HTERT RPE-1 (cell line): ENCODE data around the gene TAF10.

Experiments
- in situ Hi-C: fragments of 300-500 bp; cut with MboI; formaldehyde crosslinking; loops from 4 replicates; pipeline ENCODE4 v1.14.3; 2020; ENCODE audit warnings: low sequenced_read_pairs

The TAF10 gene

DNA sequence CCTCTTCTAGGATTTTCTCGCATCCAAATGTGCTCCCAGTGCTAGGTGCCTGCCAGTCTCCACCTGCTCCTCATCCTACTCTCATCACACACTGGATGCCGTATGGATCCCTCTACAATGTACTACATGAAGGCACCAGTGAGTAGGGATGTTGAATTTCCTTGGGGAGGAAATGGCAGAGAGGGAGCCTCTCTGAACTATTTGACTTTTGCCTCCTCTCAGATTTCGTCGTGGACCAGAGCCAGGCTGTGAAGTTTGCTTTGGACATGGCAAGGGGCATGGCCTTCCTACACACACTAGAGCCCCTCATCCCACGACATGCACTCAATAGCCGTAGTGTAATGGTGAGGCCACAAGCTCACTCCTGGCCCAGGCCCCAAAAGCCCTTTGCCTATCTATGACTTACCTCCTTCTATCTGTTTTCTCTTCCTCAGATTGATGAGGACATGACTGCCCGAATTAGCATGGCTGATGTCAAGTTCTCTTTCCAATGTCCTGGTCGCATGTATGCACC lies 2.5 kb downstream of the TAF10 start:
- in situ Hi-C loops = no loop called here

DNA sequence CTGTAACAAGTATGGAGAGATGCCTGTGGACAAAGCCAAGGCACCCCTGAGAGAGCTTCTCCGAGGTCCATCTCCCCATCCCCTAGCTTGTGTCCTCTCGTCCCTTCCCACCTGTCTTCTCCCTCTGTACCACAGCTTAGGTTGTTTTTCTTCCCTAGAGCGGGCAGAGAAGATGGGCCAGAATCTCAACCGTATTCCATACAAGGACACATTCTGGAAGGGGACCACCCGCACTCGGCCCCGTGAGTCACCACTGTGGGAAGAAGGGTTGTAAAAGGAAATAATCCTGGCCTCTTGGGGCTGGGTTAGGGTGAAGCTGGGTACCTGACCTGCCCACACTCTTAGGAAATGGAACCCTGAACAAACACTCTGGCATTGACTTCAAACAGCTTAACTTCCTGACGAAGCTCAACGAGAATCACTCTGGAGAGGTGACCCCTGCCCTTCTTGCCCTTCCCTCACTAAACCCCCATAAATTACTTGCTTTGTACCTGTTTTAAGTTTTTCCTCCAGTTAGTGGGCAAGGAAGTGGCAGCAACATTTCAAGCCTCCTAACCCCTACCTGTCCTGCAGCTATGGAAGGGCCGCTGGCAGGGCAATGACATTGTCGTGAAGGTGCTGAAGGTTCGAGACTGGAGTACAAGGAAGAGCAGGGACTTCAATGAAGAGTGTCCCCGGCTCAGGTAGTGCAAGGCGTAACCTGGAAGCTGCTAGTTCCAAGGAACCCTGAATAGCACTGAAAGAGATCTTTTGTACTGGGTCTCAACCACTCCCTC lies 3.1 kb downstream of the TAF10 start:
- in situ Hi-C loops = no loop called here

DNA sequence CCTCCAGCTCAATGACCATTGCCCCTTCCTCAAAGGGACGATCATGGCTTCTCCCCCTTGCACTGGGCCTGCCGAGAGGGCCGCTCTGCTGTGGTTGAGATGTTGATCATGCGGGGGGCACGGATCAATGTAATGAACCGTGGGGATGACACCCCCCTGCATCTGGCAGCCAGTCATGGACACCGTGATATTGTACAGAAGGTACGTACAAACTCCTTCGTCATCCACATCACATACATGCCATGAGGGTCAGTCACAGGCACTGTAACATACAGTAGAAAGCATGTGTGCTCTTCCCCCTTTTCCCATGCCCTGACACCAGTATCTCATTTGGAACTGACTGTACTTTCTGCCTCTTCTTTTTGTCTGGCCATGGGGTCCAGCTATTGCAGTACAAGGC lies 4.0 kb downstream of the TAF10 start:
- in situ Hi-C loops = no loop called here

DNA sequence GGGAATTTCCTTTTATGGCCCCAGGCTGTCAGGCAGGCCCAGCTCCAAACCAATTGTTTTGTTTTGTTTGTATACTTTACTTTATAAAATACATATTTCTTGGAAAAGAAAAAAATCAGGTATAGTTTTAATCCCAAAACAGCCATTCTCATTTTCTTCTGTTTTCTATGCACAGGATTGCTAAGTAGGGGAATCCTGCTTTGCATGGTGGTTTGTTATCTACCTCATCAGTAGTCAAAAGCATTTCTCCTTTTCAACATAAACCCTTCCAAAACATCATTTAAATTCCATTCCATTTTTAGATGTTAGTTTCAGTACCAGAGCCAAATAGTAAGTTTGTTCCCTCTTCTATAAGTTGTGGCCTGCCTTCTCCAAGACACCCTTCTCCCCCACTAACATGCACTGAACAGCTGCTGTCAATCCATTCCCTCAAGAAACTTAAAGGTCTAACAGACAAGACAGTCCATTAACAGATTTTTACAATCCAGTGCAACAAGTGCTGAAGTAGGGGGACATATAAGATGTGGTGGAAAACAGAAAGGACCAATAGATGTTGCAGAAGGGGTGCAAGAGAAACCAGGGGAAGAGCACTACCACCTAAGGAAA lies 4.7 kb downstream of the TAF10 start:
- in situ Hi-C loops = no loop called here

DNA sequence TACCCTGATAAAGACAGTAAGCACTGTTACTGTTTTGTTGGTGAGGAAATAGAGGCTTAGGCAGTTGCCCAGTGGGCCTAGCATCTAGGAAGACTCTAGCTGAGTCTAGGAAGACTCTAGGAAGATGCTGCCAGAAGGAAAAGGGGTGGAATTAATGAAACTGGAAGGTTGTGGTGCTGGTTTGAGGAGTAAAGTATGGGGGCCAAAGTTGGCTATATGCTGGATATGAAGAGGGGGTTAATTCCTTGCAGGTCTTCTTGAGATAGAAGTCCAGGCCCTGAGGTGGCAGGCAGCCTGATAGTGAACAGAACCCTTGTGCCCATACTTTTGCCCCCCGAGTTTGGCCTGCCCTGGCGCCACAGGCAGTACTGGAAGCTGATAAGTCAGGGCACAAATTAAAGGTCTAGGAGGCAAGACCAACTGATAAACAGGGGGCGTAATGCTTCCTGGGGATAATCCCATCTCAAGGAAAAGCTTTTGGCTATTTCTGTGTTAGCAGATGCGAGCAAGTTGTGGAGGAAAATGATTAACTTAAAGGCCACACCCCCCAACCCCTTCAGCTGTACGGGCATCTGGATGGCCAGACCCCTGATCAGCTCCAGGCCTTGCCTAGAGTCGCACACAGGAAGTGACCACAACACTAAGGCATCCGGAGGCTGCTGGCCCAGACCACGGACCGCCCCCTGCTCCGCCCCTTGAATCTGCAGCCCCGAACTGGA lies 5.4 kb downstream of the TAF10 start:
- in situ Hi-C loops = no loop called here

DNA sequence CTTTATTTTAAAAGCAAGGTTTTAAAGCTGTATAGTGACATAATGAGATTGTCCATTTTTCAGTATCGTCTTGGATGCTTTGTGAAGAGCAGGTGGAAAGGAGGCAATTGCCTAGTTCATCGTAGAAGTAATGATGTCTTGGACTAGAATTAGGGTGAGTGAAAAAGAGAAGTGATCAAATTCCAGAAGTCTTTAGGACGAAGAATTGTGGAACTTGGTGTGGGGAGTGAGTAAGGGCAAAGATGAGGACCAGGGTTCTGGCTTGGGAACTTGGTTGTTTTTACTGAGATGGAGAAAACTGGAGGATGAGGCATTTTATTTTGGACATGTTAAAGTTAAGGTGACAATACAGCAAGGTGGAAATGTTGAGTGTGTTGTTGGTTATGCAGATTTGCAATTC lies 7.2 kb downstream of the TAF10 start:
- in situ Hi-C loops = no loop called here

DNA sequence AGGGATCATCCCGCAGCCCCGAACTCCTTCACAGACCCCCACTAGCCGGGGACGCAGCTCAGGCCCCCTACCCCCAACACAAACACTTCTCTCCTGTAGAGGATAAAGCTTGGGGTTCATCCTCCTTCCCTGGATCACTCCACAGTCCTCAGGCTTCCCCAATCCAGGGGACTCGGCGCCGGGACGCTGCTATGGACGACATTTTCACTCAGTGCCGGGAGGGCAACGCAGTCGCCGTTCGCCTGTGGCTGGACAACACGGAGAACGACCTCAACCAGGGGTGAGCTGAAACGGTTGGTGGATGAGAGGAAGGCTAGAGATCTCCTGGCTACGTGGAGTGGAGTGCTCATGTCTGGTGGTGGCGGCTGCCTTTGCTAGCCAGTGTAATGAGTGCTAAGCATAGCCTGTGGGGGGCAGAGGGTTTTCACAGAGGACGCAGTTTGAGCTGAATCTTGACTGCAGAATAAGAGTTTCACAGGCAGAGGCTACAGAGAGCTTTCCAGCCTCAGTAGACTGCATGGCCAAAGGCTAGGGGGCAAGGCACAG lies 7.9 kb downstream of the TAF10 start:
- in situ Hi-C loops = no loop called here

DNA sequence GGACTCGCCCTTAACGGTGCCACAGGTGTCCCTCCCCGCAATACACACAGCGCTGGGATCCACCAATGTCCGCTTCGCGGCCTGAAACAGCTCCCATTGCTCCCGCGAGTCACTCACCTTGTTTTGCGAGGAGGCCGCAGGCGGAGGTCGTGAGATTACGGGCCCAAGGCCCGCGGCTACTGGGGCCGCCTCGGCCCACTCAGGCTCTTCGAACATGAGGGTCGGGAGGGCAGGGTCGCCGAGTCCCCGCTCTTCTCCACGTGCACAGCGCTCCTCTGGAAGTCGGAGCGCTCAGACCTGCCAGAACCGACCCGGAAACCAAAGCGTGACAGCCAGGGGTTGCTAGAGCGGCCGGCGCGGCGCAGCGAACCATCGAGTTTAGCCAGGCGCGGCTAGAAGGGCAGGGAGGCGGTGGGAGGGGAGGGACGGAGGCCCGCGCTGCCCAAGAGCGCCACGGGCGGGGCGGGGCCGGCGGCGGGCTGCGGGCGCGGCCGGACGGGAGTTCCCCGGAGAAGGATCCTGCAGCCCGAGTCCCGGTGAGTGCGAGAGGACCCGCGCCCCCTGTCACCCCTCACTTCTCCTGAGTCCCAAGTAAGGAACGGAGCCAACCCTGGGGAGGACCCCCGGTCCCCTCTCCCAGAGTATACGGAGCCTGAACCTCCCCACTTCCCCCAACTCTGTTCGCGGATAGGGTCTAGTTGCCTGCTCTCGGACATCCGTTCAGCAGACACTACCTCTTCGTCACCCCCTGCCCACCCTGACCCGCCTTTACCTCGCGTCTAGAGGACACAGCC lies 8.5 kb downstream of the TAF10 start, which contains the start of the genes ILK and RRP8:
Gene ILK (plus strand): TSS at position 488 of the 794 bp plus-strand sequence. CDS start 498 bp downstream, outside the sequence.
Gene RRP8 (minus strand): TSS at position 330 of the 794 bp plus-strand sequence. CDS start 114 bp downstream, at position 216.
- in situ Hi-C loops = no loop called here

DNA sequence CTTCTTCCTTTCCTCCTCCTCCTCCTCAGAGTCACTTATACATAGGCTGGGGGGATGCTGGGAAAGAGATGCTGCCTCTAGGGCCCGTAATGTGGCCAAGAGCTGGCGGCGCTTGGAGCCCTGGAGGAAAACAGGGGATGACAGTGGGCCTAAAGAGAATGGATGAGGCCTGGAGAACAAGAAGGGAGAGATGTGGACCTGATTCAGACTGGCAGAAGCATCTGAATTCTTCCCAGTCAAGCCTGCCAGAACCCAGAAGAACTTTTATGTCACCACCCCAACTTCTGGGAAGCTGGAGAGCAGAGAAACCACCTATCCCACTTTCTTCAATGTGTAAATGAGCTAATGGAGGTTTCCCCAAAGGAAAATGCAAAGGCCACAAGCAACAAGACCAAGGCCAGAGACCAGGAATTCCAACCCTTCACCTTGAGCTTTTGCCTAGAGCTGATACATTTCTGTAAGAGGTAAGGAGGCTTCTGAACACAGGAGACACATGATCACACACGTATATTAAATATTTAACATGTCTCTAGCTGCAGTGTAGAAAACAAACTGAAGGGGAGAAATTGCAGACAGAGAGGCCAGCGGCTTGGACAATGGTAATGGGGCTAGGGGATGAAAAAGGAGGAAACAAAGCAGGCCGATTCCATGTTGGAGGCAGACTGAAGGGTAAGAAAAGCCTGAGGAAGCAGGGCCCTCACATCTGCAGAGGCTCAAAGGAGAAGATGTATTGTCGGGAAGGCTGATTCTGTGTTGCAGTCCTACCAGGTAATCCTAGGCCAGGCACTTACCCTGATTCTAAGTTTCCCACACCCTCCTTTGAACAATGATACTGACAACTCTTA lies 9.7 kb downstream of the TAF10 start:
- in situ Hi-C loops = no loop called here

DNA sequence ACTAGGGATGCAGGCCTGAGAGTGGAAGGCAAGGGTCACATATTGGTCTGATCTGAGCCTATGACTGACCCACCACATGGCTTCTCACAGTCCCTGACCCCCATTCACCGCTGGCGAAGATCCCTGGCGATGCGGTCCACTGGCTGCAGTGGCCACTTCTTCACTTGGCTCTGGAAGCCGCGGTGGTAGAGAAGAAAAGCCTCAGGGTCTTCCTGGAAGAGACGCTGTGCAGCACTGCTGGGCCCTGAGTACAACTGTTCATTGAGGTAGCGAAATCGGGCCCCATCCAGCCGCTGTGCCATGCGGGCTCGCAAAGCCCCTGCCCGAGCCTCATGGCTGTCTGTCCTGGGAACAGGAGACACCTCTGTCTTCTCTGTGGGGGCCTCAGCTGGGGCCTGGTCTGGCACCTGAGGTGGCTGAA lies 11.0 kb downstream of the TAF10 start:
- in situ Hi-C loops = no loop called here

DNA sequence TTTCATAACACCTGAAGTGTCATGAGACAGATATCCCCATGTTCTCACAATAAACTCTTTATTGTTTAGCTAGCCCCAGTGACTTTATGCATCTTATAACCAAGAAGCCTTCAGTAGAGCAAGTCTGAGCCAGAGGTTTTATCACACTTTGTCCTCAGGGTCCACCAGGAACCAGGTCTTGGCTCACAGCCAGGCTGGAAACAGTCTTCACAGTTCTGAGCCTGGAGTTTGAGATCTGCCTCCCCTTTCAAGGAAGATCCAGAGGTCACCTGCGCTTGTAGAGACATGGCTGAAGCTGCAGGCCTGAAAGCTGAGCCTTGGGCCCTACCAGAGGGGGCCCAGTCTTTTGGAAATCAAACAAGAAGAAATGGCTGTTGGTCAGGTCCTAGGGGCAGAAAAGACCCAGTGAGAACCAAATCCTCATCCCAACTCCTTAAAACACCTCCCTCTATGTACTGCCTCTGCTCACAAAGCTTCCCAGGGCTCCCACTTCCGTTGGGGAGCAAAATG lies 12.1 kb downstream of the TAF10 start:
- in situ Hi-C loops = no loop called here

DNA sequence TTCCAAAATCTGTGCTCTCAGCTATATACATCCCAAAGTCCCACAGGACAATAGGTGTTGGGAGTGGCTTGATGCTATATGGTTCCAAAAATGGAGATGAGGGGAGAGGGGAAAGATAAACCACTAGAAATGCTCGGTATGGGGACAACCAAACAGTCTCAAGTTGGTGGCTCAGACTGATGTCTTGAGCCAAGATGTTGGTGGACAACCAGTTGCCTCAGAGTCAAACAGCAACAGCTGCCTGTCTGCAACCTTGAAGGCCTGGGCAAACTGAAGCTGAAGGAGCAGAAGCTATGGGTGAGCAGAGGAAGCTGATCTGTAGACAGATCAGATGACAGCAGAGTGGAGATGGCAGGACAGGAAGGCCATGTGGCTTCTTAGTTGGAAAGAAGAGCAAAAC lies 12.6 kb downstream of the TAF10 start:
- in situ Hi-C loops = no loop called here

DNA sequence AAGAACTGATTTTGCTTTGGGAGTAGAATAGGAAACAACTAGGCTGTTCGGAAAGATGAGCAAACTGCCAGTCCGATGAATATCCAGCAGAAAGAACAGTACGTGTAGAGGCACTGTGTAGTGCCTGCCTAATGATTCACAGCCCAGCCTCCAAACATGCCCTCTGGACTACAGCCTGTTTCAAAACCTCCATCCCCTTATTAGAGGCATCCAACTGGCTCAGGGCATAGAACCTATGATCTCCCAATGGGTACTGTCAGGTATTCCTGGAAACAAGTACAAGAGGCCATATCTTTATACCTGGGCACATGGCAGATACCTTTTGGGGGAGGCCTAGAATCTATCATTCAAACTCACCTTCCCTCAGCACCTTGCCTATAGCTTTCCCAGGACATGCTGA lies 13.5 kb downstream of the TAF10 start:
- in situ Hi-C loops = no loop called here

DNA sequence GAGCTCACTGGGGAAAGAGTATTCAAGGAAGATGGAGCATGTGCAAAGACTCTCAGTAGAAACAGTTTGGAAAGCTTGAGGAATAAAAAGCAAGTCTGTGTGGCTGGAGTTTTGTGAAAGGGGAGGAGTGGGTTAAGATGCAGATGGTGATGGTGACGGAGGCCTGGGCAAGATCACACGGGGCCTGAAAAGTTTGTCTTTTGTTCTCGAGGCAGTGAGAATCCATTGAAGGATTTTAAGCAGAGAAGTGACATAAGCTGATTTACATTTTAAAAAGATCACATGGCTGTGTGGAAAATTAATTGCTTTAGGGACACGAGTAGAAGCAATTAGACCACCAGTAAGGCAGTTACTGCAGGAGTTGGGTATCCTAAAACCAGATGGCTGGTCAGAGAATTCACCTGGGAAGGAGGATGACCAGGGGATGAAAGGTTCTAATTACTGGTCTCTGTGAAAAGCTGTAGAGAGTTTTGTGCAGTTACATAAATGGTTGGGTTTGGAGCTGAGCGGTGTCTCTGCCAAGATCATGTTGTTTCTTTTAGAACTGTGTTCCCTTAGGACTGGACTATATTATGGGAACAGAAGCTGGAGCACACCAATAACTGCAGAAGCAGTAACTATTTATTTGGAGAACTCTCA lies 15.7 kb downstream of the TAF10 start:
- in situ Hi-C loops = no loop called here

DNA sequence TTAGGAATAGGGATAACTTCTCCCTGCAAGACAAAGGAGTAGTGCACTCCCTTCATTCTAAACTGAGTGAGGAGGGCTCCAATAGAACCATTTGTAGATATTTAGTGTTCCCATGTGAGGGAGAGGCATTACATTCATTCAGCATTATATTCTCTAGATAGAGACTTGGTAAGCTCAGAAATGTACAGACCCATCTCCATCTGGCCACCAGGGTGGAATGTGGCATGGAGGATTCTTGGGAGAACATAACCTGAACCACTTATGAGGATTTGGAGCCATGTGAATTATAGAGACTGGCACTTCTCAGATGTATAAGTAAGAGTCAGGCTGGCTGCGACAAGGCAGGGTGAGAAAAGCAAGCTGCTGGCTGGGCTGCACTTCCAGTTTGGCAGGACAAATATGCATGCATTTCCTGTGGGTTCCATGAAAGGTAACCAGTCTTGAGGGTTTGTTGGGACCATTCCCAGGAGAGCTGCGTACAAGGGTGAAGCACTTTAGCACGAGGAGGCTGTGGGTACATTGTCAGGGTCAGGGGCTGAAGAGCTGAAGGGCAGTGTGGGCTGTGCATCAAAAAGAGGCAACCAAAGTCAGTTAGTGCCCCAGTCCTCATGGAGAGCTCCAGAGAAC lies 17.8 kb downstream of the TAF10 start:
- in situ Hi-C loops = no loop called here

DNA sequence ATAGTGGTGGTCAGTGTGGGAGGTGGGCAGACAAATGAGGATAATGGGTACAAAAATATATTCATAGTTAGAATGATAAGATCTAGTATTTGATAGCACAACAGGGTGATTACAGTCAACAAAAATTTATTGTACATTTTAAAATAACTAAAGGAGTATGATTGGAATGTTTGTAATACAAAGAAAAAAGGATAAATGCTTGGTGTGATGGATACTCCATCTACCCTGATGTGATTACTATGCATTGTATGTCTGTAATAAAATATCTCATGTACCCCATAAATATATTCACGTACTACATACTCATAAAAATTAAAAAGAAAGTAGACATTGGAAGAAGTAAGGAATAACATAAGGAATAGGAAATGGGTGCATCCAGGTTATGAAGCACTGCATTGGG lies 24.0 kb downstream of the TAF10 start:
- in situ Hi-C loops = no loop called here

DNA sequence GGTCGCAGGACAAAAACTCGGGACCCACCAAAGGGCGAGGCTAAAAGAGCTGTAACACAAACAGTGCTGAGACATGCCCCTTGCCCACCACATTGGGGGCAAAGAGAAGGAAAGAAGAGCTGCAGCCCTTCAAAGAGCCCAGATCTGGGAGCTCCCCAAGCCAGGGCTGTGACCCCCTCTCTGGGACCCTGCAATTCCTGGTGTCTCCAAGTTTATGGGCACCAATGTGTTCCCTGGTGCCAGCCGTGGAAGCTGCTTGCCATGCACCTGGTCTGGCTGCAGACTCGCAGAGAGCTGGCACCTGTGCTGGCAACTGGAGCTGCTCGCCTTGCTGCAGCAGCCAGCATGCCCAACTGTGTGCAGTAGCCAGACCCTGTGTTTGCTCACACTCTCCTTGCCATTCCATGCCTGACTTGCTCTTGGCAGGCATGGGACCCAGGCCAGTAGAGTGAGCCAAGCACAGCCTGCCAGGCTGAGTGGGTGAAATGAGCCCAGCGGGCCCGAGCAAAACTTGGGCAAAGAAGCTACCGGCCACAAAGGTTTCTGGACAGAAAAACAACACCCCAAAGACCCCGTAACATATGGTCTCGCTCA lies 24.6 kb downstream of the TAF10 start:
- in situ Hi-C loops = no loop called here
